PC-3 (cell line): Measurements from ENCODE around the gene MAP7. TPM values are rescaled to one million over a fixed set of nuclear protein-coding genes. Genes with fewer than 3 reads are reported as not detected.

ENCODE experiments used
- ATAC-seq: fragments of 200-7000 bp; cut with Tn5 transposase; 2 replicates; pipeline ENCODE4 v1.9.1; 2020; ENCODE audit warnings: mild to moderate bottlenecking, moderate library complexity
- BruUV-seq: library from RNA; stranded (reverse); fragments of 400-500 nt; replicated peaks from 2 replicates; lab custom pipeline; 2021; lab: Mats Ljungman, UMichigan
- CTCF ChIA-PET: fragments of 300-600 bp; sonication (Branson Sonifier 250); formaldehyde crosslinking; loops from one replicate; lab custom pipeline; 2022; ENCODE audit warnings: antibody characterized with exemption; lab: Charles Lee
- POLR2A ChIA-PET: fragments of 300-600 bp; sonication (Branson Sonifier 250); formaldehyde crosslinking; loops from one replicate; lab custom pipeline; 2022; ENCODE audit warnings: antibody characterized with exemption; ENCODE audit not compliant: unreplicated experiment; lab: Charles Lee
- DNase-seq: peaks from one replicate; pipeline ENCODE4 v3.0.0-alpha.2; 2015
- H2AFZ ChIP-seq: fragments of 300-600 bp; sonication (generic); 2 replicates; pipeline ENCODE4 v1.6.0; 2016; ENCODE audit warnings: antibody characterized with exemption, low read length
- H3F3A ChIP-seq: fragments of 300-600 bp; sonication (generic); one replicate; pipeline ENCODE4 v1.6.0; 2017; ENCODE audit warnings: antibody characterized with exemption, low read length, control low read depth, mild to moderate bottlenecking; ENCODE audit not compliant: unreplicated experiment
- H3K27ac ChIP-seq: fragments of 300-600 bp; sonication (generic); 2 replicates; pipeline ENCODE4 v1.5.1; 2016; ENCODE audit warnings: mild to moderate bottlenecking, low read length
- H3K27me3 ChIP-seq: fragments of 300-600 bp; sonication (generic); 2 replicates; pipeline ENCODE4 v1.6.1; 2016; ENCODE audit warnings: low read length, mixed read lengths
- H3K36me3 ChIP-seq: fragments of 300-600 bp; sonication (generic); 2 replicates; pipeline ENCODE4 v1.6.1; 2016; ENCODE audit warnings: low read depth, mixed run types, low read length, mixed read lengths
- H3K4me1 ChIP-seq: fragments of 300-600 bp; sonication (generic); 2 replicates; pipeline ENCODE4 v1.5.1; 2016; ENCODE audit warnings: low read length; ENCODE audit not compliant: insufficient read depth
- H3K4me2 ChIP-seq: fragments of 300-600 bp; sonication (generic); 2 replicates; pipeline ENCODE4 v1.6.0; 2016; ENCODE audit warnings: low read length
- H3K4me3 ChIP-seq: fragments of 300-600 bp; sonication (generic); 2 replicates; pipeline ENCODE4 v1.5.1; 2016; ENCODE audit warnings: mild to moderate bottlenecking, low read length, mixed read lengths
- H3K79me2 ChIP-seq: fragments of 300-600 bp; sonication (generic); 2 replicates; pipeline ENCODE4 v1.6.1; 2017; ENCODE audit warnings: low read length, mixed read lengths
- H3K9ac ChIP-seq: fragments of 300-600 bp; sonication (generic); 2 replicates; pipeline ENCODE4 v1.6.0; 2016; ENCODE audit warnings: mild to moderate bottlenecking, low read length
- H3K9me2 ChIP-seq: fragments of 300-600 bp; sonication (generic); replicated peaks from 2 replicates; pipeline ENCODE4 v1.6.1; 2016; ENCODE audit warnings: mixed run types, low read length, mixed read lengths
- H3K9me3 ChIP-seq: fragments of 300-600 bp; sonication (generic); 2 replicates; pipeline ENCODE4 v1.6.1; 2016; ENCODE audit warnings: low read length, mixed read lengths
- H4K20me1 ChIP-seq: fragments of 300-600 bp; sonication (generic); 2 replicates; pipeline ENCODE4 v1.6.1; 2016; ENCODE audit warnings: low read length, mixed read lengths
- EZH2 ChIP-seq: fragments of 300-600 bp; sonication (generic); IDR thresholded peaks from one replicate; pipeline ENCODE4 v1.6.1; 2017; ENCODE audit warnings: antibody characterized with exemption, mild to moderate bottlenecking, low read length; ENCODE audit not compliant: unreplicated experiment
- EZH2phosphoT487 ChIP-seq: fragments of 300-600 bp; sonication (generic); IDR thresholded peaks from 2 replicates; pipeline ENCODE4 v1.6.1; 2018; ENCODE audit warnings: mild to moderate bottlenecking, antibody characterized with exemption, low read length, borderline replicate concordance
- intact Hi-C: fragments of 100-400 bp; cut with micrococcal nuclease; formaldehyde crosslinking; loops from 2 replicates; pipeline ENCODE4 v1.9.0; 2023
- total RNA-seq: library from RNA; depleted of rRNA; stranded (reverse); fragments of >200 nt; gene quantifications from 2 replicates; pipeline ENCODE4 v1.2.3, GENCODE V29; 2014
- TF ChIP-seq, protein P1 (sequence below): fragments of 300-600 bp; sonication (generic); conservative IDR thresholded peaks from 2 replicates; pipeline ENCODE4 v1.5.1; 2017; ENCODE audit warnings: antibody characterized with exemption, low read depth, mild to moderate bottlenecking, low read length

The MAP7 gene
- total RNA-seq, 1 experiment from 2014 or later, result 13.9 TPM

DNA sequence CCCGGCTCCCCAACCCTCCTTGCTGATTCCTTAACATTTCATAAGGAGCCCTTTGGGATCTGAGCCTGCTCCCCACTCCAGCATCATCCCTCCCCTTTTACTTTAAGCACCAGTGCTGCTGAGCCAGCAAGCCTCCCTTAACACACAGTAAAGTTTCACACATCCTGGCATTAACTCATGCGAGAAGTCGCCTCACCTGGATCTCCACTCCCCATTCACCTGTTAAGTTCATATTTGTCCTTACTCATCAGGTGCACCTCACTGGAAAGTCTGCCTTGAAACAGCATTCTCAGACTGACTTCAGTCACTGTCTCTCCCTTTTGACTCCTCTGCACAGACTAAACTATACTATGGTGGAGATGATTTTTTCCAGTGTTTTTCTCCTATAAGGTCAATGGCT lies 47.8 kb upstream of the MAP7 start:
- ChIA-PET POLR2A (no interaction called here), CTCF (no interaction called here)
- Histone ChIP-seq H3K9ac (no peak overlapping the region), H4K20me1 (no peaks in the 10 kb centered on the region), H3K36me3 (no peaks in the 10 kb centered on the region), H3K79me2 (no peaks in the 10 kb centered on the region), H3K27me3 (no peaks in the 10 kb centered on the region), H3K9me3 (no peaks in the 10 kb centered on the region), H3K27ac (no peak overlapping the region), H2AFZ (no peak overlapping the region), H3K4me2 (no peak overlapping the region), H3K4me1 (peaks cover 16% of the 10 kb centered on the region), H3K4me3 (no peak overlapping the region), H3K9me2 (no peaks in the 10 kb centered on the region), H3F3A (no peaks in the 10 kb centered on the region)
- ATAC-seq (no peak), DNase-seq (no peak)
- intact Hi-C loops, result no loop called here
- TF ChIP-seq EZH2, result no peak
- TF ChIP-seq, protein P1, sequence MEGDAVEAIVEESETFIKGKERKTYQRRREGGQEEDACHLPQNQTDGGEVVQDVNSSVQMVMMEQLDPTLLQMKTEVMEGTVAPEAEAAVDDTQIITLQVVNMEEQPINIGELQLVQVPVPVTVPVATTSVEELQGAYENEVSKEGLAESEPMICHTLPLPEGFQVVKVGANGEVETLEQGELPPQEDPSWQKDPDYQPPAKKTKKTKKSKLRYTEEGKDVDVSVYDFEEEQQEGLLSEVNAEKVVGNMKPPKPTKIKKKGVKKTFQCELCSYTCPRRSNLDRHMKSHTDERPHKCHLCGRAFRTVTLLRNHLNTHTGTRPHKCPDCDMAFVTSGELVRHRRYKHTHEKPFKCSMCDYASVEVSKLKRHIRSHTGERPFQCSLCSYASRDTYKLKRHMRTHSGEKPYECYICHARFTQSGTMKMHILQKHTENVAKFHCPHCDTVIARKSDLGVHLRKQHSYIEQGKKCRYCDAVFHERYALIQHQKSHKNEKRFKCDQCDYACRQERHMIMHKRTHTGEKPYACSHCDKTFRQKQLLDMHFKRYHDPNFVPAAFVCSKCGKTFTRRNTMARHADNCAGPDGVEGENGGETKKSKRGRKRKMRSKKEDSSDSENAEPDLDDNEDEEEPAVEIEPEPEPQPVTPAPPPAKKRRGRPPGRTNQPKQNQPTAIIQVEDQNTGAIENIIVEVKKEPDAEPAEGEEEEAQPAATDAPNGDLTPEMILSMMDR, result no peak
- TF ChIP-seq EZH2phosphoT487, result no peak
- no TSS peak for BruUV-seq

DNA sequence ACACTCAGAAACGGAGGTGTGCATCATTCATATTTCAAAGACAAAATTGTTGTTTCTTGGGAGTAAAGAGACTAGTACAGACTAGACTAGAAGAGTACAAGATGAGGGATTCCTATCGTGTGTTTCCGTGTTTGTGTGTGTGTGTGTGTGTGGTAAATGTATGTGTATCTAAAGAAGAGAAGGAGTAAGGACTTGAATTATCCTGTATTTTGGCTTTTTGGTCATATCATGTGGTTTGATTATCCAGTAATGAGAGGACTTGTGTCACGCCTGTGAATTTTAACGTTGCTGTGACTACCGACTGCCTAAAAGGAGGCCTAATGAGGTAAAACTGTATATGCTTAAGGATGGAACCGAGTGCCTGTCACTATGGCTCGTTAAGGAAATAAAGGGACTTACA lies 44.4 kb upstream of the MAP7 start:
- H3K27me3 ChIP-seq, result no peaks in the 10 kb centered on the region
- ATAC-seq, result no peak
- intact Hi-C loops, result no loop called here
- H3K4me3 ChIP-seq, result no peak overlapping the region
- no peaks in the 10 kb centered on the region for H4K20me1 ChIP-seq
- no peak overlapping the region for H2AFZ ChIP-seq
- H3K9ac ChIP-seq, result no peak overlapping the region
- no peaks in the 10 kb centered on the region for H3K79me2 ChIP-seq
- DNase-seq, result no peak
- BruUV-seq, result no TSS peak
- H3K27ac ChIP-seq, result peak overlapping the region; percentile 69
- no peak overlapping the region for H3K4me2 ChIP-seq
- H3K9me3 ChIP-seq, result no peaks in the 10 kb centered on the region
- TF ChIP-seq, protein P1, result no peak
- TF ChIP-seq EZH2, result no peak
- TF ChIP-seq EZH2phosphoT487, result no peak
- CTCF ChIA-PET, result no interaction called here
- no peaks in the 10 kb centered on the region for H3K9me2 ChIP-seq
- H3K36me3 ChIP-seq, result no peaks in the 10 kb centered on the region
- peaks cover 17% of the 10 kb centered on the region for H3K4me1 ChIP-seq
- POLR2A ChIA-PET, result no interaction called here
- no peaks in the 10 kb centered on the region for H3F3A ChIP-seq

DNA sequence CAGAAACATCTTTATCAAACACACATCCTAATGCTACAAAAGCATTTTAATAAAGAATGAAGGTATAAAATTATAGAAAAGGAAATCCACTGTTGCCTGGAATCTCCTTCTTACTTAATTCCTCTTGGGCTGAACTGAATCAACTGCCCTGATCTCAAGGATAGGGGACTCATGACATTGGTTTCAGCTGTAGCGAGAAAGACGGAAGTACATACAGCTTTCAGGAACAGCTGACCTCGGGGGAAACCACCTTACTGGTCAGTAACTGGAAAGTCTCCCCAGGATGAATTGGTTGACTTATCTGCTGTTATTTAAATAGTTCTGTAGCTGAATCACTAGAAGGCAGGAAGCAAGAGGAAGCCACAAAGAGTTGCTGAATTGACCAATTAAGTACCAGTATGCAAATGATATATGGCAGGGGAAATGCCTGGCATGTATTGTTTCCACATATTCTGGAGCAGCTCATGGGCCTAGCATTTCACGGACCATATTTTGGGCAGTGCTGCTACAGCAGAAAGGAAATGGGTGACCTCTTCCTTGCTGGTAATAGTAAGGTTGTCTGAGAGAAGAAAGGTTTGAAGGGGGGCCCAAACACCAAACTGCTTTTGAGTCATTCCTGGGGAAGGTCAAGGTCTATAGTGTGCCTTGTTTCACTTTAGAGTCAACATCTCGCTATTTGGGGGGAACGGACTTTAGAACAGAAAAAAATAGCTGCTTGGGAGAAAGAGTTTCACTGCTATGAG lies 43.7 kb upstream of the MAP7 start:
- H3F3A ChIP-seq, result no peaks in the 10 kb centered on the region
- no peaks in the 10 kb centered on the region for H4K20me1 ChIP-seq
- POLR2A ChIA-PET, result no interaction called here
- ATAC-seq (peak; percentile 95), DNase-seq (peak; percentile 85)
- TF ChIP-seq, protein P1, result no peak
- TF ChIP-seq EZH2phosphoT487 (no peak), EZH2 (no peak)
- H3K9me3 ChIP-seq, result no peaks in the 10 kb centered on the region
- no peaks in the 10 kb centered on the region for H3K36me3 ChIP-seq
- CTCF ChIA-PET, result interaction anchor here (1.0 kb wide), 1 partner anchor 198 kb away, joined by 5 read pairs; the partner anchor contains the start of gene MAP3K5
- H3K9ac ChIP-seq, result 0 out of 2 replicates have a peak overlapping the region, but pooled peaks have one; percentile 12
- peaks cover 17% of the 10 kb centered on the region for H3K4me1 ChIP-seq
- intact Hi-C loops, result no loop called here
- BruUV-seq, result no TSS peak
- no peaks in the 10 kb centered on the region for H3K79me2 ChIP-seq
- H2AFZ ChIP-seq, result peak overlapping the region; percentile 59; the same call in 1 of the 2 replicates
- H3K4me3 ChIP-seq, result 0 out of 2 replicates have a peak overlapping the region, but pooled peaks have one; percentile 13
- no peaks in the 10 kb centered on the region for H3K9me2 ChIP-seq
- peak overlapping the region; percentile 69 for H3K27ac ChIP-seq
- H3K4me2 ChIP-seq, result peak overlapping the region; percentile 41
- no peaks in the 10 kb centered on the region for H3K27me3 ChIP-seq
